ENCODE data around the gene PDZD8.

Gene PDZD8, protein sequence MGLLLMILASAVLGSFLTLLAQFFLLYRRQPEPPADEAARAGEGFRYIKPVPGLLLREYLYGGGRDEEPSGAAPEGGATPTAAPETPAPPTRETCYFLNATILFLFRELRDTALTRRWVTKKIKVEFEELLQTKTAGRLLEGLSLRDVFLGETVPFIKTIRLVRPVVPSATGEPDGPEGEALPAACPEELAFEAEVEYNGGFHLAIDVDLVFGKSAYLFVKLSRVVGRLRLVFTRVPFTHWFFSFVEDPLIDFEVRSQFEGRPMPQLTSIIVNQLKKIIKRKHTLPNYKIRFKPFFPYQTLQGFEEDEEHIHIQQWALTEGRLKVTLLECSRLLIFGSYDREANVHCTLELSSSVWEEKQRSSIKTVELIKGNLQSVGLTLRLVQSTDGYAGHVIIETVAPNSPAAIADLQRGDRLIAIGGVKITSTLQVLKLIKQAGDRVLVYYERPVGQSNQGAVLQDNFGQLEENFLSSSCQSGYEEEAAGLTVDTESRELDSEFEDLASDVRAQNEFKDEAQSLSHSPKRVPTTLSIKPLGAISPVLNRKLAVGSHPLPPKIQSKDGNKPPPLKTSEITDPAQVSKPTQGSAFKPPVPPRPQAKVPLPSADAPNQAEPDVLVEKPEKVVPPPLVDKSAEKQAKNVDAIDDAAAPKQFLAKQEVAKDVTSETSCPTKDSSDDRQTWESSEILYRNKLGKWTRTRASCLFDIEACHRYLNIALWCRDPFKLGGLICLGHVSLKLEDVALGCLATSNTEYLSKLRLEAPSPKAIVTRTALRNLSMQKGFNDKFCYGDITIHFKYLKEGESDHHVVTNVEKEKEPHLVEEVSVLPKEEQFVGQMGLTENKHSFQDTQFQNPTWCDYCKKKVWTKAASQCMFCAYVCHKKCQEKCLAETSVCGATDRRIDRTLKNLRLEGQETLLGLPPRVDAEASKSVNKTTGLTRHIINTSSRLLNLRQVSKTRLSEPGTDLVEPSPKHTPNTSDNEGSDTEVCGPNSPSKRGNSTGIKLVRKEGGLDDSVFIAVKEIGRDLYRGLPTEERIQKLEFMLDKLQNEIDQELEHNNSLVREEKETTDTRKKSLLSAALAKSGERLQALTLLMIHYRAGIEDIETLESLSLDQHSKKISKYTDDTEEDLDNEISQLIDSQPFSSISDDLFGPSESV

DNA sequence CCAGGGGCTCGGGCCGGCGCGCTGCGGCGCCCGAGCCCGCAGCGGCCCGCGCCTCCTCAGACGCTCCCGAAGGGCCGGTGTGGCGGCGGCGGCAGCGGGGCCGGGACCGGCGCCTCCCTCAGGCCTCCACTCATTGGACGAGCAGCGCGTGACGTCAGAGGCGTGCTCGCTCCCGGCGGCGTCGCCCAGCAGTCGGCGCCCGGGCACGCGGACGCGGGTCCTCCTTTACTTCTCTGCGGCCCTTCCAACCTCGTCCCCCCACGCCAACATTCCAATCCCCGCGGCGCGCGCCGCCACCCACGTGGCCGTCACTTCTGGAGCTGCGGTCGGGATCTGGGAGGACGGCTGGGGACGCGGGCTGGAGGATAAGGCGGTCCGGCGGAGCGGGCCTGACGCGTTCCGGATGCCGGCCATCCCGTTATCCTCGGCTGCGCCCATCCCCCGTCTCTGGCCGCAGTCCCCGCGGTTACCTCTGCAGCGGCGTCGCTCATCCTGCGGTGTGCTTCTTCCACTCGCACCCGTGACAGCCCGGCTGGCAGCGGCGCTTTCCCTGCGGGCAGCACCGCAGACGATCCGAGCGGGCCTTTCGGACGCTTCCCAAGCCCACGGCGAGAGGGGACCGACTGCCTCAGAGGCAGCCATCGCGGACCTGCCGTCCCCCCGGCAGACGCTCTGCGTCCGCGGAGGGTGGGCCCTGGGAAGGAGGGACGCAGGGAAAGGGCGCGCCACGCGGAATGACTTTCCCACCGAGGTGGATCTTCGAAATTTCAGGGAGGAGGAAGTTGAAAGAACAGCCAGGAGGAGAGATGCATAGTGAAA is at the start of gene PDZD8:
TSS of gene PDZD8 (minus strand) at position 81 of the 819 bp plus-strand sequence. CDS start 213 bp downstream, outside the sequence.
- in situ Hi-C loops (cut with MboI; ENCODE audit: low sequenced_read_pairs): no loop called here

DNA sequence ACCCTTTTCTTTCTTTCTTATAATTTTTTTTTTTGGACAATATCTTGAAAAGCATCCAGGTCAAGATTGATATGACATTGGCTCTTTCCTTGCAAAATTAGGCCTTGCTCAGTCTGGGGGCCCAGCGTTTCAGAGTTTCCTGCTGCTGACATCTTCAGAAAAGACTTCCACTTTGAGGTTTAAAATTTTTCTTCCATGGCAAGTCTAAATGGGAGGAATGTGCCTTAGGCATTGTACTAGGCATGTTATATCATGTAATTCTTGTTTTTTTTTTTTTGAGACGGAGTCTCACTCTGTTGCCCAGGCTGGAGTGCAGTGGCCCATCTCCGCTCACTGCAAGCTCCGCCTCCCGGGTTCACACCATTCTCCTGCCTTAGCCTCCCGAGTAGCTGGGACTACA is 48.9 kb upstream of the PDZD8 start:
- in situ Hi-C loops (cut with MboI; ENCODE audit: low sequenced_read_pairs): no loop called here

DNA sequence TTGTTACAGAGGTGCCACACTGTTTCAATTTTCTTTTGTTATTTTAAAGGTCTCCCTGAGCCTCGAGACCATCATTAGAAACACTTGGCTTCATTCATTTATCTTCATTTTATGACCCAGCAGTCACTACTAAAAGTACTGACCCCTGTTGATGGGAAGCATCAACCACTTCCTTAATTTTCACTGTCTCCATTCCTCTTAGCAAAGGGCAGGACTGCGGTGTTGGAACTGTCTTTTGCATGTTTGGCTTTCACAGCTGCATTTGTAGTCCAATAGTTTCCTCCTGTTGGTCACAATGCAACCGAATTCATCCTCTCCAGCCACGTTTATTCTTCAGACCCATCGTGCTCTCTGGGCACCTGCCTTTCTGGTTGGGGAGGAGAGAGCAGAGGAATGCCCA is 46.7 kb upstream of the PDZD8 start:
- in situ Hi-C loops (cut with MboI; ENCODE audit: low sequenced_read_pairs): no loop called here

DNA sequence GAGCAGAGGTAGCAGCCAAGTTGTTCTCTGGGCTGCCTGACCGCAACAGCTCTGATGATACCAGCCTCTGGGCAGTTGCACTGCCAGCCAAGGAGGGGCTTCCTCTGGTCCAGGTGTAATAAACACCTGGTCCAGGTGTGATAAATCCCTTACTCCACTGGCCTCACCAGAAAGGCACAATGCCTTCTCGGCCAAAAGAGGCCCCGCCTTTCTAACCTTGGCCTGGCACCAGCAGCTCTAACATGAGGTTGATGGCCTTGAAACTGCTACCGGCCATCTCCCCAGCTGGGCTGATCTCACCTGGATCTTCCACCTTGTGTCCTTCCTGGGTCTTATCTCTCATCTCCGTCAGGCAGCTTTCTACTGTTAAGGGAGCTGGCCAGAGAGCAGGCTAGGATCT is 45.5 kb upstream of the PDZD8 start:
- in situ Hi-C loops (cut with MboI; ENCODE audit: low sequenced_read_pairs): no loop called here

DNA sequence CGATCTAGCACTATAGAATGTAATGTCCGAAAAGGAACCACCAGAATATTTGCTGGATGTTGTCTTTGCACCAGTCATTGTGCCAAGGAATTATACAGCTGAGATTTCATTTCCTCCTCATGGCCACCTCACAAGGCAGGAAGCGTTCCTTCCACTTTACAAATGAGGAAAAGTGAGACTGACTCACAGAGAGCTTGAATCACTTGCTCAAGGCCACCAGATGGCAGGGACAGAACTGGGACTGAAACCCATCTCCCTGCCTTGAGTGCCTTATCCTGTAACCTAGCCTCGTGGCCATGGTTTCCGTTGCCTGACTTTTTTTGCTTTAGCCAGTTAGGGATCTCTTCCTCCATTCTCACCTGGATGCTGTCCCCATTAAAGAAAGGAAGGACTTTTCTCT is 44.7 kb upstream of the PDZD8 start:
- in situ Hi-C loops (cut with MboI; ENCODE audit: low sequenced_read_pairs): no loop called here

DNA sequence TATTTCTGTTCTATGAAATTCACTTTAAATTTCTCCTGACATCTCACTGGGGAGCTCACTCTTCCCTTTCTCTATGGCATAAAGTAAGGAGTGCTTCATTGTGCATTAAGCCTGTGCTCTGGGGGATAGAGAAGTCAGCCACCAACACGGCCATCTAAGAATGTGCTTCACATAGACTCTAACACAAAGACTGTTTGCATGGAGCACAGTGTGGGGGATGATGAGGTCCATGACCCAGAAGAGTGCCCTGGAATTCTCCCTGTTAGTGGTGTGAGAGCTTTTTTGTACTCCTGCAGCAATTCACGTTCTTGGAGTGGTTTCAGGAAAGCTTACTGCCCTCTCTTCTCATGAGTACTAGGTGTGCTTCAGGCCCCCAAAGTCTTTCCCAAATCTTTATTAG is 43.9 kb upstream of the PDZD8 start:
- in situ Hi-C loops (cut with MboI; ENCODE audit: low sequenced_read_pairs): no loop called here

DNA sequence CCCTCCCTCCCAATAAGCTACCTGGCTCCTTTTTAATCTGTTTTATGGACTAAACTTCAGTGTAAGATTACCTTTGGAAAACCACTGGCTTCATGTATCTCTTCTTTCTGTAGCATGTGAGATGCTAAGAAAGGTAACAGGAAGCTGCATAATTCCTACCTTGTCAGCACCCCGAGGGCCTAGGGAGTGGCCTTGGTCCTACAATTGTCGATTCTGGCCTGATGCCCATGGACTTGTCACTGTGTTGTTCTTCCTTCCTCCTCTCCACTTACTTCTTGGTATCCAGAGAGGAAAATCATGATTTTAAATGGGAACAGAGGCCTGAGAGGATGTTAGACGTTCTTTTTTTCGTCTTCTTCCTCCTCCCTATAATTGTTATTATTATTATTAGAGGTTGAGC is 42.9 kb upstream of the PDZD8 start:
- in situ Hi-C loops (cut with MboI; ENCODE audit: low sequenced_read_pairs): no loop called here

DNA sequence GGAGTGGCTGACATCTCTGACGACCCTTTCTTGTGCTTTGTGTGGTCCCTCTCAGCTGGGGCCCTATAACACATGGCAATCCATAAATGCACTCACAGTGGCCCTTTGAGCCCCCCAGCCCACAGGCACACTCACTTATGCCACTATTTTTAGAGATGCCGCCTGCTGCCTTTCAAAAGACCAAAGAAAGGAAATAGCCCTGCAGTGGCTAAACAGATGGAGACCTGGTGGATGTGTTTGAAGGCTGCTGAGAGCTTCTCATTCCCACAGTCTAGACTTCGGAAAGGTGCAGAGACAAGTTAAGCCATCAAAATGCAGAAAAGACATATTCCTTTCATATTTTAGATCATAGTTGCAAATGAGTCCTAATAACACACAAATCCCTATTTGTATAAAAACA is 42.0 kb upstream of the PDZD8 start:
- in situ Hi-C loops (cut with MboI; ENCODE audit: low sequenced_read_pairs): no loop called here

DNA sequence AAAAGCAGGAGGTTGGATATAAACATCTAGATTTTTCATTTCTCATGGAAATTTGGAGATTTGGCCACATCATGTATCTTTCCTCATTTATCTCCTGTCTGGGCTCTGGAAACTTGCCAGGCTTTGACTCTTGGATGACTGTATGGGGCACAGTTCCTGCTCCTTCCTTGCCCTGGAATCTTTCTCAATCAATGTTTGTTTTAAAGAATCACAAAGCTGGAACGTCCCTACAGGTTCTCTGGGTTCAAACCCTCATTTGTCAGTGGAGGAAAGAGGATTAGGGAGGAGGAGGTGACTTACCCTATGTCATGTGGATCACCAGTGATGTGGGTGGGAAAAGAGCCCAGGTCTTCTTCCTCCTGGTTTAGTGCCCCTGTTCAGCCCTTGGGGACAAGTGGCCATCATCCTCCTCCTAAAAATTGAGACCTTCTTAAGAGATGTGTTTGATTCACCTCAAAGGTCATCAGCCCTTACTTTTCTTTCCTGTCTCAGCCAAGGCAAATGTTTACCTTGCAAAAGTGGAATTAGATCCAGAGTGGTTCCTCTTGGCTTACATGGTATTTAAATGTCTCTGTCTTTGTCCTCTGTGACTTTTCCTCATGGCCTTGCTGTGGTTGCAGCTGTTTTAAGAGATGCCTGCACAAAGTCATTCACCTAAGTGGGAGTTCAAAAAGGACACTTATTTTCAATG is 38.8 kb upstream of the PDZD8 start:
- in situ Hi-C loops (cut with MboI; ENCODE audit: low sequenced_read_pairs): no loop called here

DNA sequence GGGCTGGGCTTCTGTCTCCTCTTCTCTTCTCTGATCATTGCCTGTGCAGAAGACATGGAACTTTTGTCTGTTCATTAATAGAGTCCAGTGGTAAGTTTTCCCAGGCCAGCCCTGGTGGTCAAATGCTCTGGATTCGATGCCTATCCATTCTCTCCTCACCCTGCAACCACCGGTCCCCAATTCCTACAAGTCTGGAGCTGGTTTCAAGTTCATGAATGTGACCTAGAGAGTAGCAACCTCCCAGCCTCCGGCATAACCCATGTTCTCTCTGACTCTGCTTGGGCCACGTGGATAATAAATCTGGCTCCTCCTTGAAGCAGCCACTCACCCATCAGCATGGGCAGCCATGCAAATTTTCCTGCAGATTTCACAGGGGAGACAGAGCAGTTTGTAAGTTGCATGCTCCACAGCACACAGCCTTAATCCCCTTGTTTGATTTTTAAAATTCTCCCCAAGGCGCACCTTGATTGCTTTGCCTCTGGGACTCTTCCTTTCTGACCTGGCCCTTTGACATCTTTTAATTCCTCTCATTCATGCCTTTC is 37.3 kb upstream of the PDZD8 start:
- in situ Hi-C loops (cut with MboI; ENCODE audit: low sequenced_read_pairs): no loop called here

DNA sequence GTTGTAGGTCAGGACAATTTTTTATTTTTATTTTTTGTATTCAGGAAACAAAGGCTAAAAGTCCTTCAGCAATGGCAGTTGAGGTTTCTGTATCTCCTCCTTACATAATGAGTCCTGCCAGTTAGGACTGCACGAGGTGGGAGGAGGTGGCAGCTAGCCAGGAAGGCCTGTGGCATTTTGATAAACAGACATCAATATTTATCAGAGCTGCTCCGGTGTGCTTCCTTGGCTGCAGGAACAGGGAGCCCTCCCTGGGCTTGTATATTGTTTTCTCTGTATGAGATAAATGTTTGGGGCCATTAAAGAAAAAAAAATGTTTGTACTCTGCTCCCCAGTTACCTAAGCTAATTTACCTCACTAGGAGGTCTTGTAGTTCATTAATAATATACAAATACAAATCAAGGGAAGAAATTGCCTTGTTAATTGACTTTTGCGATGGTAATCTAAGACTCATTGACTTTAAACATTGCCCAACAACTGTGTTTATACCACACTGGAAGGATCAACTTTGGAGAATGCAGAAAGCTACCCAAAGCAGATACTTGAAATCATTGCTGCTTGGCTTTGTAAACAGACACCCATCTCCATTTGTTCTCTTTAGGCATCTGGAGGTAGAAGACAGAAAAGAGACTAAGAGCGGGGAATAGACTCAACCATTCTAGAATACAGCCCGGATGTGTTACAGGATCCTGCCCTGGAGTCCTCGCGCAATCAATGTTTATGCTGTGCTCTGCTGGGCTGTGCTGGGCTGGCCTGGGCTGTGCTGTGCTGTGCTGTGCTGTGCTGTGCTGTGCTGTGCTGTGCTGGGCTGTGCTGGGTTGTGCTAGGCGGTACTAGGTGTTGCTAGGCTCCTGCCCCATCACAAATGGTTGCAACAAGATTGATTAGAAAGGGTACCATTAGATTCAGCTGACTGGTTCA is 36.5 kb upstream of the PDZD8 start:
- in situ Hi-C loops (cut with MboI; ENCODE audit: low sequenced_read_pairs): no loop called here

DNA sequence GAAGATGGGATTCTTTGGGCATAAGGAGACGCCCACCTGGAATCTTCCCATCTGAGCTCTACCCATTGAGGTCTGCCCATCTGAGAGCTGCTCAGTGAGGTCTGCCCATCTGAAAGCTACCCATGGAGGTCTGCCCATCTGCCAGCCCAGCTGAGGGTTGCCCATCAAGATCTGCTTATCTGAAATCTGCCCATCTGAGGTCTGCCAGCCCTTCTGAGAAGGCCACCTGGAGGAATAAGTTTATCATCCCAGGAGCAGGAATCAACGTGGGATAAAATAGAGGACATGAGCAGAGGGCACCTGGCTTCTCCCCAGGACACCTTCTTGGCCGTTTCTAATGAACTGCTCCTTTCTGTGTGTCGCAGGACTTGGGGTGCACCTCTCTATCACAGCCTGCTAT is 35.3 kb upstream of the PDZD8 start:
- in situ Hi-C loops (cut with MboI; ENCODE audit: low sequenced_read_pairs): no loop called here

DNA sequence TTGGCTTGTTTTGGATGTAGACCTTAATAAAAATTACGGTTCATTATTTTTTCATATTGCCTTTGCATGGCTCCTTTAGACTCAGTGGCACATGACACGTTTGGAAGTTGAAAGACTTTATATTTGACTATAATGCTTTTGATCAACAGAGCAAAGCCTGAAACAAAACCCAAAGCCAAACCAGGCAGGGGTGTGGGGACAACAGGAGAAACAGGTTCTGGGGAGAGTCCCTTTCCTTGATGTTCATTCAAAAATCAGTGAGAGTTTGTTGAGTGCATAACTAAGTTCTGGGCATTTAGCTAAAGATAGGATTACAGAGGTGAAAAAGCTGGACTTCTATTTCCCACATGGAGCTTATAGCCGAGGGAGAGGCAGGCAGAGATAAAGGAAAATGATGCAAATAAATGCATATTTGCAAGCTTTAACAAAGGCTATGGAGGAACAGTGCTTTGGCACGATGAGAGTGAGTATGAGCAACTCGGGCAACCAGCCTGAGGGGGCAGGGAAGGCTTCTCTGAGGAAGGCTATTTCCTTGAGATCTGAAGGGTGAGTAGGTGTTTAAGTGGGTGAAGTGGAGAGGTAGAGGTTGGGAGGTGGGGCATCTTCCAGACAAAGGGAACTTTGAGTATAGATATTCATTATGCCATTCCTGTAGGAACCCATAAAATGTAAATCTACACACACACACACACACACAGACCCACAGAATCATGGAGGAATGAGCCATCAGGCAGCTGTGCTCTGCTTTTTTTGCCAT is 34.5 kb upstream of the PDZD8 start:
- in situ Hi-C loops (cut with MboI; ENCODE audit: low sequenced_read_pairs): no loop called here

DNA sequence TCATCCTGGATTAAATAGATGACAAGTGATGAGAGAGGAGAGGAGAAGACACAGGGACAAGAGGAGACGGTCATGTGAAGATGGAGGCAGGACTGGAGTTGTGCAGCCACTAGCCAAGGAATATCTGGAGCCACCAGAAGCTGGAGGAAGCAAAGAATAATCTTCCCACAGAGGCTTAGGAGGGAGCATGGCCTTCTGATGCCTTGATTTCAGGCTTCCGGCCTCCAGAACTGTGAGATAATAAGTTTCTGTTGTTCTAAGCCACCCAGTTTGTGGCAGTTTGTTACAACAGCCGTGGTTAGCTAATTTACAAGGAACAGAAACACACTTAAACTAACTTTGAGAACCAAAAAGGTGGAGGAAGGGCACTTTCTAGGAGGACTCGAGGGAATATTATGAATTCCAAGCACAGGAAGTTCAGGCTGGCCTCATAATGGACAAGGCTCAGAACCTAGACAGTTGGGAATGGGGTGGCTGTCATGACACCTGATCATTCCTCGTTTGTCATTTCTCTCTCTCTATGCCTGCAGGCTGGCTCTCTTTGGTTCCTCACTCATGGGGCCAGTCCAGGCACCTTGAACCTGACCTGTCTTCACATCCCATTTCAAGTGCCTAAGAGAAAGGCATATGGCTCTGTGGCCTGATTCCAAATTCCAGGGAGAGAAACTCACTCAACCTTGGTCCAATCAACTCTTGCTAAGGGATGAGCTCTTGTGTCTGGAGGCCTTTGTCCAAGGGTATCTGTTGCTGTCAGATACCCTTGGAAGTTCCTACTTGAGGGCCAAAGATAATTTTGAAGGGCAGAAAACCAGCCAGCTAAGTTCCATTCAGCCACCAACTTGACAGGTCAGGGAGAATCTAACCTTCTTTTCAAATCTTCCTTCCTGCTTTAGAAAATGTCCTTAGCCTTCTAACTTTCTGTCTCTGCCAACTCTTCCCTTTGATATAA is 33.5 kb upstream of the PDZD8 start:
- in situ Hi-C loops (cut with MboI; ENCODE audit: low sequenced_read_pairs): no loop called here

DNA sequence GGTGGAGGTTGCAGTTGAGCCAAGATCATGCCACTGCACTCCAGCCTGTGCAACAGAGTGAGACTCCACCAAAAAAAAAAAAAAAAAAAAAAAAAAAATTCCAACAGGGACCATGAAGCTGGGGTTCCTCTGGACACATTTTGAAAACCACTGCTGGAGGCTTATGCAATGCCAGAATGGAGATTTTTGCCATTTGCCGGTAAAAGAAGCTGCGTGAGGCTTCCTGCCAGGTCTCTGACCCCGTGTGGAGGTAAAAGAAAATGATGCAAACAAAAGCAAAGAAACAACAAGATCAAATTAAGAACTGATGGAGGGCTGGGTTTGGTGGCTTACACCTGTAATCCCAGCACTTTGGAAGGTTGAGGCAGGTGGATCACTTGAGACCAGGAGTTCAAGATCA is 30.5 kb upstream of the PDZD8 start:
- in situ Hi-C loops (cut with MboI; ENCODE audit: low sequenced_read_pairs): no loop called here

DNA sequence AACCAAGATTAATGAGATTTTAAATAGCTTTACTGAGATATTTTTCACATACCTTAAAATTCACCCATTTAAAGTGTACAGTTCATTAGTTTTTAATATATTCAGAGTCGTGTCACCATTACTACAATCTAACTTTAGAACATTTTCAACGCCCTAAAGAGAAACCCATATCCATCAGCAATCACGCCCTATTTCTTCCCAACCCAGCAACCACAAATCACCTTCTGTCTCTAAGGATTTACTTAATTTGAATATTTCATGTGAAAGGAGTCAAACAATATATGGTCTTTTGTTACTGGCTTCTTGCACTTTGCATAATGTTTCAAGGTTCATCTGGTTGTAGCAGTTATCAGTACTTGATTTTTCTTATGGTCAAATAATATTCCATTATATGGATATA is 25.1 kb upstream of the PDZD8 start:
- in situ Hi-C loops (cut with MboI; ENCODE audit: low sequenced_read_pairs): no loop called here
